Body of pancreas (tissue), 4 donors: ENCODE measurements around the gene PGAP3.

Experiments
- POLR2A ChIP-seq, 3 donors: fragments of 450-650 bp; IDR thresholded peaks; one replicate each; pipeline ENCODE4 v1.6.1; 2016; ENCODE audit warnings: antibody characterized with exemption in 3 of 3, mild to moderate bottlenecking in 2 of 3
- TF ChIP-seq, protein P1 (sequence below), 7 experiments: fragments of 450-650 bp in 4 of 7; fragments of 200-600 bp in 3 of 7; sonication (generic) in 3 of 7; IDR thresholded peaks; one replicate each; pipeline ENCODE4 v1.5.1; 2016 to 2019; ENCODE audit warnings: antibody characterized with exemption in 7 of 7

DNA sequence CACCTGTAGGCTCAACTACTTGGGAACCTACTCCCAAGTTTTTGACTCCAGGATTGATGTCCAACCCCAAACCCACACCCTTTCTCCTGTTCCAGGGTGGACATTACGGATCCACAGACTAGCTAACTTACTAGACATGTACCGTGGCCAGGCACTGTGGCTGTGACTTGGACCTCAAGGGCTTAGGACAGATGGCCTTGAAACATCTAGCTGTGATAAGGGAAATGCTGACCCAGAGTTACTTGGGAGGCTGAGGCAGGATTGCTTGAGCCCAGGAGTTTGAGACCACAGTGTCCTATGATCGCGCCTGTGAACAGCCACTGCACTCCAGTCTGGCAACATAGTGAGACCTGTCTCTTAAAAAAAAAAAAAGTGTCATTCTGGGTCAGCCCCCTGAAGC is 46.8 kb downstream of the PGAP3 start:
- TF ChIP-seq, protein P1, sequence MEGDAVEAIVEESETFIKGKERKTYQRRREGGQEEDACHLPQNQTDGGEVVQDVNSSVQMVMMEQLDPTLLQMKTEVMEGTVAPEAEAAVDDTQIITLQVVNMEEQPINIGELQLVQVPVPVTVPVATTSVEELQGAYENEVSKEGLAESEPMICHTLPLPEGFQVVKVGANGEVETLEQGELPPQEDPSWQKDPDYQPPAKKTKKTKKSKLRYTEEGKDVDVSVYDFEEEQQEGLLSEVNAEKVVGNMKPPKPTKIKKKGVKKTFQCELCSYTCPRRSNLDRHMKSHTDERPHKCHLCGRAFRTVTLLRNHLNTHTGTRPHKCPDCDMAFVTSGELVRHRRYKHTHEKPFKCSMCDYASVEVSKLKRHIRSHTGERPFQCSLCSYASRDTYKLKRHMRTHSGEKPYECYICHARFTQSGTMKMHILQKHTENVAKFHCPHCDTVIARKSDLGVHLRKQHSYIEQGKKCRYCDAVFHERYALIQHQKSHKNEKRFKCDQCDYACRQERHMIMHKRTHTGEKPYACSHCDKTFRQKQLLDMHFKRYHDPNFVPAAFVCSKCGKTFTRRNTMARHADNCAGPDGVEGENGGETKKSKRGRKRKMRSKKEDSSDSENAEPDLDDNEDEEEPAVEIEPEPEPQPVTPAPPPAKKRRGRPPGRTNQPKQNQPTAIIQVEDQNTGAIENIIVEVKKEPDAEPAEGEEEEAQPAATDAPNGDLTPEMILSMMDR (IDR thresholded peaks at IDR 0.05): no peak
- TF ChIP-seq POLR2A (IDR thresholded peaks at IDR 0.05): no peak
